H1 (cell line): Measurements from ENCODE around the gene PLEKHA5. TPM values are rescaled to one million over a fixed set of nuclear protein-coding genes. Genes with fewer than 3 reads are reported as not detected.

ENCODE experiments used
- CTCF ChIA-PET: fragments of 300-600 bp; sonication (Branson Sonifier 250); formaldehyde crosslinking; loops from one replicate; lab custom pipeline; 2021; ENCODE audit not compliant: partially characterized antibody; lab: Charles Lee
- POLR2A ChIA-PET: fragments of 300-600 bp; sonication (Branson Sonifier 250); formaldehyde crosslinking; loops from one replicate; lab custom pipeline; 2021; ENCODE audit warnings: inconsistent platforms; ENCODE audit not compliant: partially characterized antibody; lab: Charles Lee
- DNase-seq, 2 experiments: peaks; one replicate each; pipeline versions ENCODE4 v3.0.0 to v3.0.0-alpha.2; 2010 to 2022; ENCODE audit warnings: low spot score in 2 of 2, low read depth in 1 of 2, mixed read lengths in 1 of 2
- FAIRE-seq: peaks from 2 replicates; lab custom pipeline; 2011; peaks lifted over from hg19 to GRCh38; lab: Jason Lieb, UNC
- H2AFZ ChIP-seq: 2 replicates; pipeline ENCODE4 v1.8.1; 2012; ENCODE audit warnings: low read length, inconsistent platforms
- H2AK5ac ChIP-seq: 2 replicates; pipeline ENCODE4 v1.6.1; 2013; ENCODE audit warnings: low read depth, low read length
- H2BK120ac ChIP-seq: replicated peaks from 2 replicates; pipeline ENCODE3; 2013; ENCODE audit warnings: low read depth, low read length, inconsistent platforms
- H2BK12ac ChIP-seq: 2 replicates; pipeline ENCODE4 v1.6.1; 2013; ENCODE audit warnings: low read depth, low read length
- H2BK15ac ChIP-seq: 2 replicates; pipeline ENCODE4 v1.6.1; 2013; ENCODE audit warnings: low read length
- H2BK20ac ChIP-seq: 2 replicates; pipeline ENCODE4 v1.6.1; 2013; ENCODE audit warnings: low read length
- H2BK5ac ChIP-seq: 2 replicates; pipeline ENCODE4 v1.6.1; 2013; ENCODE audit warnings: low read depth, low read length
- H3K14ac ChIP-seq: 2 replicates; pipeline ENCODE4 v1.6.1; 2013; ENCODE audit warnings: inconsistent platforms; ENCODE audit not compliant: insufficient read length
- H3K18ac ChIP-seq: 2 replicates; pipeline ENCODE4 v1.6.1; 2013; ENCODE audit warnings: low read length; ENCODE audit errors: extremely low read depth
- H3K23ac ChIP-seq: 2 replicates; pipeline ENCODE4 v1.6.1; 2013; ENCODE audit warnings: inconsistent platforms; ENCODE audit not compliant: insufficient read length
- H3K23me2 ChIP-seq: 2 replicates; pipeline ENCODE4 v1.6.1; 2013; ENCODE audit warnings: low read depth, low read length
- H3K27ac ChIP-seq: 2 replicates; pipeline ENCODE4 v1.6.1; 2011; ENCODE audit warnings: low read depth, low read length, inconsistent platforms
- H3K27me3 ChIP-seq, 4 experiments: replicated peaks in 1 of 4; 1 replicate in 1 of 4; 2 replicates in 3 of 4; pipeline versions ENCODE4 v1.6.1 to v1.8.1; 2011 to 2013; ENCODE audit warnings: low read length in 3 of 4, mild to moderate bottlenecking in 3 of 4, inconsistent platforms in 2 of 4, mixed read lengths in 2 of 4, moderate library complexity in 1 of 4; ENCODE audit not compliant: control insufficient read depth in 3 of 4, insufficient read depth in 3 of 4; ENCODE audit errors: extremely low read depth in 1 of 4
- H3K36me3 ChIP-seq, 4 experiments: 2 replicates each; pipeline versions ENCODE4 v1.6.1 to v1.8.1; 2011 to 2013; ENCODE audit warnings: mild to moderate bottlenecking in 4 of 4, low read length in 3 of 4, moderate library complexity in 2 of 4, control low read depth in 1 of 4, inconsistent platforms in 1 of 4; ENCODE audit not compliant: insufficient read depth in 4 of 4, control insufficient read depth in 2 of 4
- H3K4ac ChIP-seq: replicated peaks from 2 replicates; pipeline ENCODE3; 2013; ENCODE audit warnings: low read length, low read depth, mixed read lengths, inconsistent platforms; ENCODE audit not compliant: insufficient read length
- H3K4me1 ChIP-seq, 4 experiments: replicated peaks in 1 of 4; 1 replicate in 1 of 4; 2 replicates in 3 of 4; pipeline versions ENCODE4 v1.6.1 to v1.8.1; 2011 to 2013; ENCODE audit warnings: low read length in 3 of 4, inconsistent platforms in 2 of 4, mixed read lengths in 1 of 4; ENCODE audit not compliant: insufficient read depth in 4 of 4, control insufficient read depth in 3 of 4
- H3K4me2 ChIP-seq, 2 experiments: 2 replicates each; pipeline versions ENCODE4 v1.6.1 to v1.8.1; 2011 to 2013; ENCODE audit warnings: low read depth in 2 of 2, low read length in 2 of 2, control low read depth in 1 of 2, inconsistent platforms in 1 of 2, mild to moderate bottlenecking in 1 of 2; ENCODE audit not compliant: insufficient read depth in 1 of 2
- H3K4me3 ChIP-seq, 4 experiments: fragments of 200-600, 300-600 bp in 1 of 4; sonication (generic), shearing (Covaris generic), sonication (Bioruptor Twin) in 1 of 4; 2 replicates each; pipeline versions ENCODE4 v1.5.1 to v1.8.1; 2011 to 2016; ENCODE audit warnings: low read length in 4 of 4, low read depth in 3 of 4, control low read depth in 2 of 4, inconsistent platforms in 2 of 4, mild to moderate bottlenecking in 2 of 4, mixed read lengths in 1 of 4, moderate library complexity in 1 of 4; ENCODE audit not compliant: insufficient read depth in 2 of 4; ENCODE audit errors: extremely low read depth in 1 of 4
- H3K56ac ChIP-seq: replicated peaks from 2 replicates; pipeline ENCODE3; 2013; ENCODE audit warnings: low read depth, mild to moderate bottlenecking, mixed read lengths, low read length, inconsistent platforms; ENCODE audit not compliant: insufficient read length
- H3K79me1 ChIP-seq: 2 replicates; pipeline ENCODE4 v1.6.1; 2013; ENCODE audit warnings: low read depth, low read length, control low read depth
- H3K79me2 ChIP-seq, 2 experiments: 2 replicates each; pipeline versions ENCODE4 v1.6.1 to v1.8.1; 2012 to 2013; ENCODE audit warnings: low read length in 2 of 2, mild to moderate bottlenecking in 2 of 2, inconsistent platforms in 1 of 2; ENCODE audit not compliant: insufficient read depth in 2 of 2, control insufficient read depth in 1 of 2
- H3K9ac ChIP-seq, 4 experiments: replicated peaks in 1 of 4; 1 replicate in 1 of 4; 2 replicates in 3 of 4; pipeline versions ENCODE4 v1.6.1 to v1.8.1; 2011 to 2013; ENCODE audit warnings: low read depth in 3 of 4, low read length in 3 of 4, control low read depth in 2 of 4, mild to moderate bottlenecking in 2 of 4, moderate library complexity in 2 of 4, inconsistent platforms in 1 of 4; ENCODE audit errors: extremely low read depth in 1 of 4
- H3K9me3 ChIP-seq, 2 experiments: 2 replicates each; pipeline versions ENCODE4 v1.6.1 to v1.8.1; 2012 to 2013; ENCODE audit warnings: mild to moderate bottlenecking in 2 of 2, moderate library complexity in 2 of 2, control low read depth in 1 of 2, inconsistent platforms in 1 of 2, low read depth in 1 of 2, low read length in 1 of 2, mixed read lengths in 1 of 2; ENCODE audit not compliant: insufficient read depth in 2 of 2
- H4K20me1 ChIP-seq, 2 experiments: replicated peaks in 1 of 2; 2 replicates each; pipeline versions ENCODE3 to v1.8.1; 2011 to 2013; ENCODE audit warnings: inconsistent platforms in 2 of 2, low read length in 2 of 2, mild to moderate bottlenecking in 1 of 2; ENCODE audit not compliant: insufficient read depth in 2 of 2, control insufficient read depth in 1 of 2
- H4K5ac ChIP-seq: 2 replicates; pipeline ENCODE4 v1.6.1; 2013; ENCODE audit warnings: low read length, low read depth, mixed read lengths, inconsistent platforms; ENCODE audit not compliant: insufficient read length
- H4K8ac ChIP-seq: 2 replicates; pipeline ENCODE4 v1.8.0; 2013; ENCODE audit warnings: mild to moderate bottlenecking, moderate library complexity, low read length, inconsistent platforms; ENCODE audit not compliant: insufficient read depth; ENCODE audit errors: extremely low read depth
- H4K91ac ChIP-seq: replicated peaks from 2 replicates; pipeline ENCODE3; 2013; ENCODE audit warnings: low read length, mixed read lengths, inconsistent platforms; ENCODE audit not compliant: insufficient read length
- BACH1 ChIP-seq: IDR thresholded peaks from 2 replicates; pipeline ENCODE4 v1.6.1; 2012; ENCODE audit warnings: low read length, improper control_type of control experiment
- CBX5 ChIP-seq: fragments of 300-800, 300-1000 bp; sonication (generic); IDR thresholded peaks from 2 replicates; pipeline ENCODE4 v1.7.1; 2016; ENCODE audit warnings: antibody characterized with exemption, low read length, low read depth
- CREB1 ChIP-seq: IDR thresholded peaks from 2 replicates; pipeline ENCODE4 v1.6.1; 2012; ENCODE audit warnings: inconsistent platforms
- EGR1 ChIP-seq: IDR thresholded peaks from 2 replicates; pipeline ENCODE4 v1.6.1; 2011; ENCODE audit warnings: low read depth, low read length, borderline replicate concordance
- RFX5 ChIP-seq: IDR thresholded peaks from 2 replicates; pipeline ENCODE4 v1.6.1; 2011; ENCODE audit warnings: low read depth, low read length, improper control_type of control experiment, borderline replicate concordance
- RNF2 ChIP-seq: fragments of 200-900, 300-1000 bp; sonication (generic); IDR thresholded peaks from 2 replicates; pipeline ENCODE4 v1.7.1; 2016; ENCODE audit warnings: borderline replicate concordance, low read depth, mild to moderate bottlenecking, antibody characterized with exemption, low read length; ENCODE audit not compliant: poor library complexity, severe bottlenecking; ENCODE audit errors: missing control alignments
- SIN3A ChIP-seq, 2 experiments: IDR thresholded peaks in 1 of 2; conservative IDR thresholded peaks in 1 of 2; 2 replicates each; pipeline ENCODE4 v1.6.1; 2011 to 2012; ENCODE audit warnings: low read length in 2 of 2, improper control_type of control experiment in 1 of 2, low read depth in 1 of 2, mild to moderate bottlenecking in 1 of 2
- SIRT6 ChIP-seq: IDR thresholded peaks from one replicate; pipeline ENCODE4 v1.7.1; 2012; ENCODE audit warnings: low read length, inconsistent platforms
- SUZ12 ChIP-seq: fragments of 200-600 bp; sonication (generic); IDR thresholded peaks from 2 replicates; pipeline ENCODE4 v1.6.1; 2012; ENCODE audit warnings: mild to moderate bottlenecking, inconsistent platforms, low read length, moderate library complexity, mixed read lengths
- TCF12 ChIP-seq: IDR thresholded peaks from 2 replicates; pipeline ENCODE4 v1.6.1; 2011; ENCODE audit warnings: low read depth, mild to moderate bottlenecking, low read length
- WGBS, 2 experiments: shearing (Covaris generic) in 1 of 2; methylation state at CpG; one replicate each; pipeline versions ENCODE4 v1.1.6 to v1.1.7; 2013 to 2015; ENCODE audit warnings: low lambda C conversion rate in 2 of 2, mixed read lengths in 2 of 2, inconsistent platforms in 1 of 2, low coverage in 1 of 2, missing lambda C conversion rate in 1 of 2; ENCODE audit not compliant: insufficient replicate concordance in 2 of 2, insufficient coverage in 1 of 2, insufficient read length in 1 of 2; ENCODE audit errors: extremely low coverage in 1 of 2, missing lambda C conversion rate in 1 of 2; 5-methylcytosine and 5-hydroxymethylcytosine counted together
- polyA plus RNA-seq, 7 experiments: library from polyadenylated mRNA; depleted of rRNA in 3 of 7; stranded (reverse) in 5 of 7; unstranded in 2 of 7; fragments of >200 nt in 5 of 7; fragments of 200-250 nt in 2 of 7; gene quantifications; 1 replicate in 5 of 7; 2 replicates in 1 of 7; 4 replicates in 1 of 7; pipeline versions ENCODE4 v1.2.1 to v1.2.3, GENCODE V29; 2011 to 2013; ENCODE audit warnings: missing spikeins in 2 of 7, mixed read lengths in 2 of 7
- total RNA-seq: library from RNA; stranded (reverse); fragmentation: NEBNext Ultra II Directional; extraction: Animal tissue kit (Norgen Biotek cat#: 25700); gene quantifications from 2 replicates; pipeline ENCODE4 v1.2.1, GENCODE V29; 2021

The PLEKHA5 gene
- total and polyA plus RNA-seq, 2 of the 8 experiments (the other 6 are each of a cell fraction or from before 2014, with no cell fraction given) = 17.2 to 66.1 TPM

GRCh38 chr12:19423166-19423930 lies 293.8 kb downstream of the PLEKHA5 start:
- Histone ChIP-seq H4K8ac (no peak overlapping the region), H3K4me1 (no peaks in the 10 kb centered on the region), H2BK120ac (peak overlapping the region; percentile 83), H4K91ac (no peak overlapping the region), H3K9me3 (peaks cover 0 to 4% of the 10 kb centered on the region in 2 experiments; a peak in 2 of 4 replicates), H3K27ac (no peak overlapping the region), H3K4ac (no peak overlapping the region), H3K79me2 (no peaks in the 10 kb centered on the region), H3K79me1 (no peaks in the 10 kb centered on the region), H3K36me3 (no peaks in the 10 kb centered on the region), H2BK15ac (no peak overlapping the region), H3K18ac (no peak overlapping the region), H4K5ac (no peak overlapping the region), H3K4me2 (no peak overlapping the region), H2AFZ (no peak overlapping the region), H3K27me3 (no peaks in the 10 kb centered on the region), H2BK12ac (no peak overlapping the region), H3K23ac (no peak overlapping the region), H3K4me3 (no peak overlapping the region), H4K20me1 (no peaks in the 10 kb centered on the region), H3K14ac (no peak overlapping the region), H3K23me2 (no peaks in the 10 kb centered on the region), H2BK5ac (no peak overlapping the region), H3K56ac (no peak overlapping the region), H2AK5ac (no peak overlapping the region), H2BK20ac (no peak overlapping the region), H3K9ac (no peak overlapping the region)
- FAIRE-seq (no peak), DNase-seq (no peak)
- POLR2A ChIA-PET = interaction anchor here (0.6 kb wide), 1 partner anchor 53 kb away, joined by 3 read pairs; no protein-coding TSS in a partner anchor
- CTCF ChIA-PET = interaction anchor here (0.6 to 0.8 kb wide), 2 partner anchors 11 to 12 kb away, joined by 3 read pairs; no protein-coding TSS in a partner anchor
- TF ChIP-seq SIN3A (conservative IDR thresholded peaks at IDR 0.05 in 1 of 2, IDR thresholded peaks at IDR 0.05 in 1 of 2; ENCODE audit: low read depth in 1 of 2, low read length in 2 of 2) = no peak
- no peak for TF ChIP-seq SIRT6
- TF ChIP-seq EGR1 = no peak
- no peak for TF ChIP-seq CREB1
- TF ChIP-seq BACH1 = no peak
- no peak for TF ChIP-seq RFX5
- TF ChIP-seq TCF12 = no peak
- no peak for TF ChIP-seq RNF2
- no peak for TF ChIP-seq CBX5
- no peak for TF ChIP-seq SUZ12
- 93% methylated on average over 12 of the region's 12 CpGs; no CpG with 5 or more reads in 1 of the 2 experiments for WGBS, 2 experiments
